RWPE1 (cell line): Measurements from ENCODE around the gene GSPT1.
"Not testable (repeated sequence)": the region's sequence is repeated elsewhere in the genome, so short reads cannot be mapped to it uniquely, and the experiment has no call there.

Experiments
- CTCF ChIA-PET: fragments of 350-600 bp; sonication (Branson Sonifier 250); formaldehyde crosslinking; extraction: SDS; loops from one replicate; lab custom pipeline; 2021; lab: Yijun Ruan, JAX
- POLR2A ChIA-PET: fragments of 400-600 bp; formaldehyde crosslinking; extraction: SDS; loops from one replicate; lab custom pipeline; 2020; ENCODE audit warnings: antibody characterized with exemption; ENCODE audit not compliant: low non-redundant PET; lab: Yijun Ruan, JAX
- DNase-seq: peaks from one replicate; pipeline ENCODE4 v3.0.0; 2012; ENCODE audit warnings: low spot score
- H3K27ac ChIP-seq: fragments of 450-650 bp; 2 replicates; pipeline ENCODE4 v1.5.1; 2017
- TF ChIP-seq, protein P1 (sequence below): fragments of 450-650 bp; conservative IDR thresholded peaks from 2 replicates; pipeline ENCODE4 v1.5.1; 2017; ENCODE audit warnings: low read depth, mild to moderate bottlenecking

Gene GSPT1

DNA sequence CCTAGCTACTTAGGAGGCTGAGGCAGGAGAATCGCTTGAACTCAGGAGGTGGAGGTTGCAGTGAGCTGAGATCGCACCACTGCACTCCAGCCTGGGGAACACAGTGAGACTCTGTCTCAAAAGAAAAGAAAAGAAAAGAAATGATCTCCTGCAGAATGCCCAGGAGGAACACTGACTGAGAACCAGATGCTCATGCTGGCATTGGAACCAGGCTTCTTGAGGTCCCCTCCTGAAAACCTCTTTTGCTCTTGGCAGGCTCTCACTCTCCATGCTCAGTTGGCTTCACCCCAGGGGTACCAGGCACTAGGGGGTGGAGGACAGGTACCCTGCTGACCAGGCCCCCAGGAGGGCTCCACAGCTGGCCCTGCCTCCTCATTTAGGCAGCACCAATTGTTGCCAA is 40.8 kb upstream of the GSPT1 start:
- ChIA-PET CTCF (no interaction called here), POLR2A (interaction anchor here (0.6 kb wide), 1 partner anchor 314 kb away, joined by 3 read pairs; no protein-coding TSS in a partner anchor)
- H3K27ac ChIP-seq: peak overlapping the region; percentile 74

DNA sequence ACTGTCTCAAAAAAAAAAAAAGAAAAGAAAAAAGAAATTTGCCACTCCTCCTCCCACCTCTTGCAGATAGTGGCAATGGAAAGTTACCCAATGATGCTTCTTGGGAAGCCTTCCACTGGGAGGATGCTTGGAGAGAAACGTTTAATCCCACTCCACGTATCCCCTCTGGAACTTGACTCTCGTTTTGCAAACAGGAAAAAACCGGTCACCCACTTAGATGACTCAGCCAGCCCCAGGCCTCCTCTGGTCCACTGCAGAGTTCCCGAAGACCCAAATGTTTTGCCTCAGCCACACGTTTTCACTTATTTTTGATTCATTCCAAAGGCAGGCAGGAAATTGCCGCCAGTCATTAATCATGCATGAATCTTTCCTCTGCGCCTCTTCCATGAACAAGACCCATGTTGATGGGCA is 40.0 kb upstream of the GSPT1 start:
- peak overlapping the region; percentile 74 for H3K27ac ChIP-seq
- TF ChIP-seq, protein P1, sequence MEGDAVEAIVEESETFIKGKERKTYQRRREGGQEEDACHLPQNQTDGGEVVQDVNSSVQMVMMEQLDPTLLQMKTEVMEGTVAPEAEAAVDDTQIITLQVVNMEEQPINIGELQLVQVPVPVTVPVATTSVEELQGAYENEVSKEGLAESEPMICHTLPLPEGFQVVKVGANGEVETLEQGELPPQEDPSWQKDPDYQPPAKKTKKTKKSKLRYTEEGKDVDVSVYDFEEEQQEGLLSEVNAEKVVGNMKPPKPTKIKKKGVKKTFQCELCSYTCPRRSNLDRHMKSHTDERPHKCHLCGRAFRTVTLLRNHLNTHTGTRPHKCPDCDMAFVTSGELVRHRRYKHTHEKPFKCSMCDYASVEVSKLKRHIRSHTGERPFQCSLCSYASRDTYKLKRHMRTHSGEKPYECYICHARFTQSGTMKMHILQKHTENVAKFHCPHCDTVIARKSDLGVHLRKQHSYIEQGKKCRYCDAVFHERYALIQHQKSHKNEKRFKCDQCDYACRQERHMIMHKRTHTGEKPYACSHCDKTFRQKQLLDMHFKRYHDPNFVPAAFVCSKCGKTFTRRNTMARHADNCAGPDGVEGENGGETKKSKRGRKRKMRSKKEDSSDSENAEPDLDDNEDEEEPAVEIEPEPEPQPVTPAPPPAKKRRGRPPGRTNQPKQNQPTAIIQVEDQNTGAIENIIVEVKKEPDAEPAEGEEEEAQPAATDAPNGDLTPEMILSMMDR: no peak
- ChIA-PET CTCF (no interaction called here), POLR2A (interaction anchor here (0.6 kb wide), 1 partner anchor 315 kb away, joined by 3 read pairs; no protein-coding TSS in a partner anchor)
- DNase-seq: peak; percentile 78

More for the DNA sequence above, 40.8 kb upstream of the GSPT1 start:
- no peak for DNase-seq
- TF ChIP-seq, protein P1: no peak

DNA sequence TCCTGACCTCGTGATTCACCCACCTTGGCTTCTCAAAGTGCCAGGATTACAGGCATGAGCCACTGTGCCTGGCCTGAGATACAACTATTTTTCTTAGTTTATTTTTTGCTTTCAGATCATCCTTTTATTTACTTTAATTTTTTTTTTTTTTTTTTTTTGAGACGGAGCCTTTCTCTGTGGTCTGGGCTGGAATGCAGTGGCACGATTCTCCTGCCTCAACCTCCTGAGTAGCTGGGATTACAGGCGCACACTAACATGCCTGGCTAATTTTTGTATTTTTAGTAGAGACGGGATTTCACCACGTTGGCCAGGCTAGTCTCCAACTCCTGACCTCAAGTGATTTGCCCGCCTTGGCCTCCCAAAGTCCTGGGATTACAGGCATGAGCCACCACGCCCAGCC is 37.8 kb upstream of the GSPT1 start:
- H3K27ac ChIP-seq, DNase-seq, POLR2A ChIA-PET: not testable (repeated sequence)
- CTCF ChIA-PET: interaction anchor here (0.6 kb wide), 1 partner anchor 7 kb away, joined by 4 read pairs; no protein-coding TSS in a partner anchor

DNA sequence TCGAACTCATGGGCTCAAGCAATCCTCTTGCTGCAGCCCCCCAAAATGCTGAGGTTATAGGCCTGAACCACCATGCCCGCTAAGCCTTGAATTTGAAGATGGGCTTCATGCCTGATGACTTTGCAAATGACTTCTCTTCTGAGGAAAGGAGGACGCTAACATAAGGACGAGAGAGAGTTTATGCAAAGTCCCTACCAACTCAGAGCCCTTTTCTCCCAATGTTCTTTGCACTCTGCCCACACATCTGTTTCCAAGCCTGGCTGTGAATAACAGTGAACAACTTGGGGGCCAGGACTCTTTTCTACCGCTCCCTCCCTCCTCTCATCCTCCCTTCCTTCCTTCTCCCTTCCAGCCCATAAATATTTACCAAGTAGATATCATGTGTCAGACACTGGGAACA is 34.6 kb upstream of the GSPT1 start:
- TF ChIP-seq, protein P1: no peak
- no peak overlapping the region for H3K27ac ChIP-seq
- DNase-seq: no peak
- CTCF ChIA-PET: no interaction called here
- POLR2A ChIA-PET: no interaction called here

DNA sequence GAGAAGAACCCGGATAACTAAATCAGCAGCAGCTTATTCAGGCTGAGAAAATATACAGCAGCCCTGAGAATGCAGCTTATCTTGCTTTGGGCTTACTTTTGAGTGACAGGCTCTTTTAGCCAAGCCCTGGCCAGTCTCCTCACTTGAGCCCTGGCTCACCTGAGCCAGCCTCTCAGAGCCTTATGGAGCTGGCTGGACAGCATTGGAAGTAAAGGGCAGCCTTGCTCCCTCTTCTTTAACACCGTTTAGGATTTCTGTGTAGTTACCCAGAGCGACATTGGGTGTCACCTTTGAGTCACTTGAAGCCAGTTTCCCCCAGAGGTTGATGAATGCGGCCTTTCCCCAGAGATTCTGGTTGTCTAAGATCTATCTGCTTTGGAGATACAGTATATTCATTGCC is 33.8 kb upstream of the GSPT1 start:
- TF ChIP-seq, protein P1: peak; percentile 46; the same call in 1 of the 2 replicates
- no peak overlapping the region for H3K27ac ChIP-seq
- POLR2A ChIA-PET: no interaction called here
- peak; percentile 31 for DNase-seq
- CTCF ChIA-PET: interaction anchor here (0.6 to 1.9 kb wide), 5 partner anchors 12 to 296 kb away, joined by 3 to 14 read pairs (median 3); partner anchors contain the start of gene TNFRSF17

DNA sequence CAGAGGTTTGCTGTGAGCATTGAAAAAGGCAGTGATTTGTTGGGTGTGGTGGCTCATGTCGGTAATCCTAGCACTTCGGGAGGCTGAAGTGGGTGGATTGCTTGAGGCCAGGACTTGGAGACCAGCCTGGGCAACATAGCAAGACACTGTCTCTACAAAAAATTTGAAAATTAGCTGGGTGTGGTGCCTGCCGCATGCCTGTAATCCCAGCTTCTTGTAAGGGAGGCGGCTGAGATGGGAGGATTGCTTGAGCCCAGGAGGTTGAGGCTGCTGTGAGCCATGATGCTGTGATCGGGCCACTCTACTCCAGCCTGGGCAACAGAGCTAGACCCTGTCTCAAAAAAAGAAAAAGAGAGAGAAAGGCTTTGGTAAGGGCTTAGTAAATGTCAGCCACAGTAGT is 33.1 kb upstream of the GSPT1 start:
- POLR2A ChIA-PET: no interaction called here
- no peak for DNase-seq
- CTCF ChIA-PET: interaction anchor here (0.8 to 1.9 kb wide), 4 partner anchors 16 to 297 kb away, joined by 3 to 14 read pairs (median 4); partner anchors contain the start of gene TNFRSF17
- no peak overlapping the region for H3K27ac ChIP-seq
- TF ChIP-seq, protein P1: no peak

DNA sequence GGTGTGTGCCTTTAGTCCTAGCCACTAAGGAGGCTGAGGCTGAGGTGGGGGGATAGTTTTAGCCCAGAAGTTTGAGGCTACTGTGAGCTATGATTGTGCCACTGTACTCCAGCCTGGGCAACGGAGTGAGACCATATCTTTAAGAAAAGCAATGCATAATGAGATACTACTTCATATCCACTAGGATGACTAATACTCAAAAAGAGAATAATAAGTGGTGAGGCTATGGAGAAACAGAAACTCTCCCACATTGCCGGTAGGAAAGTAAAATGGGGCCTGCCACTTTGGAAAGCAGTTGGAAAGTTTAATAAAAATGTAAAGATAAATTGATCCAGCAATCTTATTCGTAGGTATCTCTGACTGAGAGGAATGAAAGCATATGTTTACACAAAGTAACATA is 30.7 kb upstream of the GSPT1 start:
- TF ChIP-seq, protein P1: no peak
- H3K27ac ChIP-seq: no peak overlapping the region
- ChIA-PET POLR2A (no interaction called here), CTCF (interaction anchor here (0.6 to 3.0 kb wide), 2 partner anchors 121 to 509 kb away, joined by 6 to 13 read pairs; no protein-coding TSS in a partner anchor)
- no peak for DNase-seq

DNA sequence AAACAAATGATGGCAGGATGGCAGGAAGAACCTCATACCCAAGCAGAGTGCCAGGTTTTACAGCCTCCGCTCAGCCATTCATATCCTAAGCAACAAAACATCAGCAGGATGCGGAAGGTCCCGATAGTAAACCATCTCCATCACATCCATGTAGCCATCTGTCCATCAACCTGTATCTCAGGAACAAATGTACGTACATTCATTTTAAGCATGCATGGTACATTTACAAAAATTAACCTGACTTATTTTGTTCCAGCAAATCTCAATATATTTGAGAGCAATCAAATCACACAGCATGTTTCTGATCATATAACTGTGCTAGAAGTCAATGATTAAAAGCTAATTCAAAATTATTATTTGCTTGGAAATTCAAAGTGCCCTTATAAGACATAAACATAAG is 26.2 kb upstream of the GSPT1 start, which contains the start of gene NPIPB2:
Gene NPIPB2 (minus strand): TSS at position 101 of the 400 bp plus-strand sequence. CDS start 0 bp downstream, at position 101.
- H3K27ac ChIP-seq, POLR2A ChIA-PET, CTCF ChIA-PET, DNase-seq: not testable (repeated sequence)

DNA sequence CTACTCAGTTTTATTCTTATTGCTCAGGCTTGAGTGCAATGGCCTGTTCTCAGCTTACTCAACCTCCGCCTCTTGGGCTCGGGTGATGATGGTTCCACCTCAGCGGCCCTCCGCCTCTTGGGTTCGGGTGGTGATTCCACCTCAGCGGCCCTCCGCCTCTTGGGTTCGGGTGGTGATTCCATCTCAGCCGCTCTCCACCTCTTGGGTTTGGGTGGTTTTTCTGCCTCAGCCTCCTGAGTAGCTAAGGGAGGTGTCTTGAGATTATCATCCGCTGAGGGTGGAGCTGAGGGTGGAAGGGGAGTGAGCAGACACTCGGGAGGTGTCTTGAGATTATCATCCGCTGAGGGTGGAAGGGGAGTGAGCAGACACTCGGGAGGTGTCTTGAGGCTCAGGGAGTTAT is 11.6 kb upstream of the GSPT1 start:
- POLR2A ChIA-PET, H3K27ac ChIP-seq, CTCF ChIA-PET, DNase-seq: not testable (repeated sequence)

DNA sequence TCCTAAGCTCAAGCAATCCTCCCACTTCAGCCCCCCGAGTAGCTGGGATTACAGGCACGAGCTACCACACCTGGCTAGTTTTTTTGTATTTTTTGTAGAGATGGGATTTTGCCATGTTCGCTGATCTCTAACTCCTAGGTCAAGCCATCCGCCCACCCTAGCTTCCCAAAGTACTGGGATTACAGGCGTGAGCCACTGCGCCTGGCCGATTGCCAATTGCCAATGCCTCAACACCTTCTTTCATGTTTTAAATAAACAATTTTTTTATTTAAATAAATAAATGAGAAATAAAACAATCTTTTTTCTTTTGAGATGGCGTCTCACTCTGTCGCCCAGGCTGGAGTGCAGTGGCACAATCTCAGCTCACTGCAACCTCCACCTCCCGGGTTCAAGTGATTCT is 8.3 kb upstream of the GSPT1 start:
- DNase-seq, CTCF ChIA-PET, H3K27ac ChIP-seq, POLR2A ChIA-PET: not testable (repeated sequence)
